OCI-LY7 (cell line): ENCODE measurements around the gene SMYD1. TPM values are rescaled to one million over a fixed set of nuclear protein-coding genes. Genes with fewer than 3 reads are reported as not detected.
A peak's percentile ranks its signal among the peaks of the same experiment; 100 is the strongest.

Source experiments
- BruUV-seq: library from RNA; stranded (reverse); fragments of 400-500 nt; replicated peaks from 2 replicates; lab custom pipeline; 2021; lab: Mats Ljungman, UMichigan
- CTCF ChIA-PET: fragments of 300-600 bp; sonication (Branson Sonifier 250); formaldehyde crosslinking; loops from one replicate; lab custom pipeline; 2022; ENCODE audit warnings: antibody characterized with exemption; ENCODE audit not compliant: unreplicated experiment; lab: Charles Lee
- POLR2A ChIA-PET: fragments of 300-600 bp; sonication (Branson Sonifier 250); formaldehyde crosslinking; loops from one replicate; lab custom pipeline; 2022; ENCODE audit warnings: antibody characterized with exemption; lab: Charles Lee
- DNase-seq: peaks from one replicate; pipeline ENCODE4 v3.0.0-alpha.2; 2015; ENCODE audit warnings: low spot score
- H2AFZ ChIP-seq: fragments of 200-600 bp; sonication (generic), shearing (Covaris generic); 2 replicates; pipeline ENCODE4 v1.6.1; 2014; ENCODE audit warnings: mild to moderate bottlenecking, antibody characterized with exemption, low read length, moderate library complexity
- H3K27ac ChIP-seq: fragments of 200-600 bp; sonication (generic); 2 replicates; pipeline ENCODE4 v1.5.1; 2014; ENCODE audit warnings: mixed run types, low read depth, mild to moderate bottlenecking, moderate library complexity, low read length, inconsistent platforms; ENCODE audit not compliant: poor library complexity, severe bottlenecking
- H3K36me3 ChIP-seq: fragments of 200-600 bp; sonication (generic); 2 replicates; pipeline ENCODE4 v1.6.1; 2014; ENCODE audit warnings: mild to moderate bottlenecking, antibody characterized with exemption, low read length, moderate library complexity, mixed read lengths; ENCODE audit not compliant: insufficient read depth
- H3K4me1 ChIP-seq: fragments of 200-600 bp; sonication (generic); 2 replicates; pipeline ENCODE4 v1.5.1; 2014; ENCODE audit warnings: mild to moderate bottlenecking, low read length; ENCODE audit not compliant: insufficient read depth, poor library complexity, severe bottlenecking
- H3K4me2 ChIP-seq: fragments of 200-600 bp; sonication (generic); 2 replicates; pipeline ENCODE4 v1.6.1; 2014; ENCODE audit warnings: mild to moderate bottlenecking, low read length
- H3K4me3 ChIP-seq: fragments of 200-600 bp; sonication (generic); 2 replicates; pipeline ENCODE4 v1.5.1; 2014; ENCODE audit warnings: mild to moderate bottlenecking, low read depth, low read length; ENCODE audit not compliant: poor library complexity, severe bottlenecking
- H3K79me2 ChIP-seq: fragments of 200-600 bp; sonication (generic); 2 replicates; pipeline ENCODE4 v1.6.1; 2016; ENCODE audit warnings: low read depth, mild to moderate bottlenecking, low read length, moderate library complexity, mixed read lengths; ENCODE audit not compliant: insufficient read depth
- H3K9me2 ChIP-seq: fragments of 200-600 bp; sonication (generic); 2 replicates; pipeline ENCODE4 v1.6.1; 2016; ENCODE audit warnings: mild to moderate bottlenecking, low read length, mixed read lengths; ENCODE audit not compliant: insufficient read depth
- H3K9me3 ChIP-seq: fragments of 200-600 bp; sonication (generic); 2 replicates; pipeline ENCODE4 v1.6.1; 2014; ENCODE audit warnings: mild to moderate bottlenecking, mixed run types, low read length, mixed read lengths
- H4K20me1 ChIP-seq: fragments of 200-600 bp; sonication (generic); 2 replicates; pipeline ENCODE4 v1.6.1; 2014; ENCODE audit warnings: mild to moderate bottlenecking, antibody characterized with exemption, low read length, moderate library complexity, mixed read lengths; ENCODE audit not compliant: insufficient read depth
- CTCF ChIP-seq: fragments of 200-600 bp; sonication (generic); conservative IDR thresholded peaks from 2 replicates; pipeline ENCODE4 v1.5.1; 2014; ENCODE audit warnings: mild to moderate bottlenecking, antibody characterized with exemption, low read length, moderate library complexity, mixed read lengths
- EZH2phosphoT487 ChIP-seq: fragments of 200-600 bp; sonication (generic); IDR thresholded peaks from 2 replicates; pipeline ENCODE4 v1.6.1; 2018; ENCODE audit warnings: low read depth, borderline replicate concordance, mild to moderate bottlenecking, mixed run types, antibody characterized with exemption, low read length, moderate library complexity, mixed read lengths
- intact Hi-C: fragments of 100-400 bp; cut with micrococcal nuclease; formaldehyde crosslinking; loops from one replicate; pipeline ENCODE4 v1.10.0; 2022; ENCODE audit not compliant: unreplicated experiment
- total RNA-seq, 2 experiments: library from RNA; depleted of rRNA in 1 of 2; stranded (reverse); fragments of >200 nt in 1 of 2; shearing (Covaris generic) in 1 of 2; gene quantifications; 2 replicates each; pipeline ENCODE4 v1.2.3, GENCODE V29; 2014 to 2022

SMYD1 gene
- total RNA-seq, 2 experiments from 2014 or later = not detected

- H2AFZ ChIP-seq = no peak overlapping the region
Measured at GRCh38 chr2:88053934-88054781, 13.5 kb upstream of the SMYD1 start.

GRCh38 chr2:88054782-88055370 lies 12.7 kb upstream of the SMYD1 start:
- Histone ChIP-seq H3K4me2 (peak overlapping the region; percentile 94), H3K9me3 (no peaks in the 10 kb centered on the region), H3K4me1 (peaks cover 27% of the 10 kb centered on the region), H3K4me3 (peak overlapping the region; percentile 83), H2AFZ (peak overlapping the region; percentile 63), H3K9me2 (no peaks in the 10 kb centered on the region), H3K27ac (peak overlapping the region; percentile 63), H4K20me1 (no peaks in the 10 kb centered on the region; the same call in 1 of the 2 replicates), H3K36me3 (peaks cover 30% of the 10 kb centered on the region), H3K79me2 (peaks cover 29% of the 10 kb centered on the region)
- intact Hi-C loops = loop anchor here (5.0 kb wide), 1 partner anchor 38 kb away; the partner anchor contains the start of gene RNU2-63P
- ChIA-PET POLR2A (interaction anchor here (0.6 to 0.9 kb wide), 3 partner anchors 17 to 805 kb away, joined by 3 read pairs; no protein-coding TSS in a partner anchor), CTCF (no interaction called here)
- no TSS peak for BruUV-seq
- TF ChIP-seq EZH2phosphoT487 (no peak), CTCF (no peak)
- peak; percentile 19 for DNase-seq

More at GRCh38 chr2:88053934-88054781, 13.5 kb upstream of the SMYD1 start:
- ChIA-PET CTCF (no interaction called here), POLR2A (interaction anchor here (0.8 to 0.9 kb wide), 2 partner anchors 16 to 639 kb away, joined by 3 read pairs; no protein-coding TSS in a partner anchor)
- Histone ChIP-seq H3K27ac (no peak overlapping the region), H3K9me2 (no peaks in the 10 kb centered on the region), H3K79me2 (peaks cover 29% of the 10 kb centered on the region), H3K4me2 (peak overlapping the region; percentile 94), H3K4me3 (peak overlapping the region; percentile 83), H4K20me1 (no peaks in the 10 kb centered on the region; the same call in 1 of the 2 replicates), H3K4me1 (peaks cover 27% of the 10 kb centered on the region), H3K36me3 (peaks cover 30% of the 10 kb centered on the region), H3K9me3 (no peaks in the 10 kb centered on the region)
- intact Hi-C loops = loop anchor here (5.0 kb wide), 1 partner anchor 37 kb away; the partner anchor contains the start of gene RNU2-63P
- no TSS peak for BruUV-seq
- peak; percentile 10 for DNase-seq
- TF ChIP-seq EZH2phosphoT487 (no peak), CTCF (no peak)
